ENCODE results near the gene ZSWIM9. TPM values are rescaled to one million over a fixed set of nuclear protein-coding genes. Genes with fewer than 3 reads are reported as not detected.

ZSWIM9 gene
- total RNA-seq, result 9.0 and 10.8 TPM in 2 replicates

DNA sequence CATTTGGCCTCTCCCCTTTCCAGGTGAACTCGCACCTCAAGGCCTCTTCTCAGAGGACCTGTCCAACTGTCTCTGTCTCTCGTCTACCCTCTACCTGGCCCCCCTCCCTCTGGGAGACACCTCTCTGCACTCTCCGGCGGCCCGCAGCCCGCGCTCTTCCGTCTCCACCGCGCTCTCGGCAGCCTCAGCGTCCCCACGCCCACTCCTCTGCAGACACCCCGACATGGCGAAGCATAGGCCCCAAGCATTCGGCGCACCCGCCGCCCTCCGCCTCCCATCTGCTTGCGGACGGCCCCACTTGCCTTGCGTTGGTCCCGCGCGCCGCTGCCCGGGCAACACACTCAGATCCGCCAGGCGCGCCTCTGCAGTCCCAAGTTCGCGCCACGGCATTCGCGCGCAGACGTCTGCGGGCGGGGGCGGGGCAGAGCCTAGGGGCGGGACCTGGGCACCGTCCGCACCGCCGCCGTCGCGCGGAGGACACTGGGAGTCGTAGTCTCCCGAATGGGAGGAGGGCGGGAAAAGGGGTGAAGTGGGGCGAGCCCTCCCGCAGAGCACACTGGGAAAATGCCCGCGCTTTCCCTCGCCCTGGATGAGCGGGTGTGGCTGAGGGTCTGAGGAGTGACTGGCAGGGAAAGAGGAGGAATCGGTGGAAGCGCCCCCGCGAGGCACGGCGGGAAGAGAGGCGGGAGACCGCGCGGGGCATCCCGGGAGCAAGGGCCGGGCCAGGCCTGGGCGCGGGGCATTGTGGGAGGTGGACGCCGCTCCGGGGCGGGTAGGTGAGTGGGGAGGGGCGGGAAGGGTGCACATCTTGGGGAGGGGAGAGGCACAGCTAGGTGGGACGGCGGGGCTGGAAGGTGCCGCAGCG is at the start of gene ZSWIM9, which contains the start of gene LIG1:
Gene ZSWIM9 (plus strand): TSS at position 742 of the 865 bp plus-strand sequence. CDS start 1,123 bp downstream, outside the sequence.
Gene LIG1 (minus strand): TSS at position 406 of the 865 bp plus-strand sequence. CDS start 4,778 bp downstream, outside the sequence.
- intact Hi-C loops (cut with micrococcal nuclease), result loop anchor here (1.0 to 5.0 kb wide), 5 partner anchors 34 to 913 kb away; partner anchors contain the start of genes CCDC9 and GRWD1

GRCh38 chr19:48121066-48121465 is 49.4 kb upstream of the ZSWIM9 start:
- intact Hi-C loops (cut with micrococcal nuclease), result no loop called here

DNA sequence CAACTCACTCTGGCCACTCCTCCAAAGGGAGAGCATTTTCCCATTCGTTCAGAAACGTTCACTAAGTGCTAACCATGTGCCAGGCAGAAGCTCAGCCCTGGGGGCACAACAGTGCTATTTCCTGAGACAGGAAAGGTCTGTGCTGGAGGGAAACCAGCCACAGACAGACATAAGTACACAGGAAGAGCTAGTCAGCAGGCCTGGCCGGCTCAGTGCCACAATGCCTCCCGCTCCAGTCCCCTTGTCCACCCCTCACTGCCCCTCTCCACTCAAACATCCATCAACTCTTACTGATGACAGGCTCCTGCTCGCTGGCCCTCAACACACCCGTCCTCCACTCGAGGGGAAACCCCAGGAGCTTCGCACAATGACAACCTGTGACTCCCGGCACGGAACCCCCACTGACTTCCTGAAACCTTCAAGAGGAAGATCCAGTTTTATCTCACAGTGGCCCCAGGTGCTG is 48.5 kb upstream of the ZSWIM9 start:
- intact Hi-C loops (cut with micrococcal nuclease), result no loop called here

- intact Hi-C loops (cut with micrococcal nuclease), result no loop called here
Observed at GRCh38 chr19:48122421-48122820, 48.1 kb upstream of the ZSWIM9 start.

- intact Hi-C loops (cut with micrococcal nuclease), result no loop called here
Observed at GRCh38 chr19:48123907-48124651, 46.4 kb upstream of the ZSWIM9 start.

GRCh38 chr19:48127561-48127960 is 42.9 kb upstream of the ZSWIM9 start:
- intact Hi-C loops (cut with micrococcal nuclease), result no loop called here

- intact Hi-C loops (cut with micrococcal nuclease), result no loop called here
Observed at GRCh38 chr19:48133094-48133493, 37.4 kb upstream of the ZSWIM9 start.

DNA sequence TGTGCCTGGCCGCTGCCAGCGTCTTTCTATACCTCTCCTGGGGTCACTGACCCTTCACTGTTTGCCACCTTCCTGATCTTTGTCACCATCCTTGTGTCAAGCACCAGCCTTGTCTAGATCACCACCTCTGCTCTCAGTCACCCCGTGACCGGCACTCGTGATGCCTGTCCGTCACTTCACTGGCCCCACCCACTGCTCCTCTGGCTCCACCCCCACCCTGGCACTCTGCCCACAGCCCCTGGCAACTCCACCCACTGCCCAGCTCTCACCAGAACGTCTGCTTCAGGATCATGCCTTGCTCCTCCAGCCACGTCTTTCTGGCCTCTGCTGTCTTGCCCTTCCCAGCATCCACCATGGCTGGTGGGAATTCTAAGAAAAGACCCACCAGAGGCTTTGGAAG is 35.1 kb upstream of the ZSWIM9 start:
- intact Hi-C loops (cut with micrococcal nuclease), result no loop called here

DNA sequence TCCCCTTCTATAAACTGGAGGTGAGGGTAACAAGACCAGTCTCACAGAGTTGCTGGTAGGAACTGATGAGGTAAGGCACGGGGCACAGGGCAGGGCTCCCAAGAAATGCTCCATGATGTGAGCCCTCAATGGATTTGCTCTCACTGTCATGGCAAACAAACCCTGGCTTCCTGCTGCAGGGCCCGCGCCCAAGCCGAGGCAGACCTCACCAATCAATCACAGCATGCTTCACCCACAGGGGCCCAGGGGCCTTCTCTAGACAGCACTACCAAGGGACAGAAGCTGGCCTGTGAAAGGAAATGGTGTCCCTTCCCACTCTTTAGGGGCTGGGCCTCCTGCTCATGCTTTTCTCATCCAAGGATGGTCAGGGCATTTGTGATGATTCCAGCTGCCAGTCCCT is 33.9 kb upstream of the ZSWIM9 start:
- intact Hi-C loops (cut with micrococcal nuclease), result no loop called here

DNA sequence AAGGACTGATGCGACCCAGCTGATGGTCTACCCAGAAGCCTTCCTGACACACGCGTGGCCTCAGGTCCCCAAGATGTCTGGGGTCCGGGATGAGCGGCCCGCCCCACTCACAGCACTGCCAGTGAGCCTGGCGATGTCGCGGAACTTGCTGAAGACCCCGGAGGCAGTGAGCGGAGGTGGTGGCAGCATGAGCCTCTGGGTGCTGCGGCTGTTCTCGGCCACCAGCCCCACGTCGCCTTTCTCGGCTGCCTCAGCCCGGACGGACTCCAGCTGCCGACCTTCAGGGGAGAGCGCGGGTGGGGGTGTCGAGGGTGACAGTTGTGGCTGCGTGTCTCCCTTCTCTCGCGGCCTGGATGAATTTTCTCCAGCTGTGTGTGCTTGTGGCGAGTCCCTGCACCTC is 33.1 kb upstream of the ZSWIM9 start:
- intact Hi-C loops (cut with micrococcal nuclease), result no loop called here

DNA sequence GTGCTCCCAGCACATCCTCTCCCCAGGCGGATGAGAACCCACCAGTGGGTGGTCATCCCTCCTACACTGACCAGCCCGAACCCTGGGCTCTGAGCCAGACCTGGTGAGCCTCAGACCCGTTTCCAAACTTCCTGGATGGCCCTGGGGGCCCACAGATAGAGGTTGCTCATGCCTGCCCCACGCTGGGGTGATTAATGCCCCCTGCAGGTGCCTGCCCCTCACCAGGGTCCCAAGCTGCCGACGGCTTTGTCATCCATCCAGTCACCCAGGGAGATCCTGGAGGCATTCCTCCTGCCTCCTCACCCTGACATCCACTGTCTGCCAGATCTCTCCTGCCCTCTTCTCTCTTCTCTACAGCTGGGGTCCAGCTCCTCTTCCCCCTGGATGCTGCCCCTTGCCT is 31.4 kb upstream of the ZSWIM9 start:
- intact Hi-C loops (cut with micrococcal nuclease), result no loop called here

GRCh38 chr19:48147597-48148175 is 22.8 kb upstream of the ZSWIM9 start:
- intact Hi-C loops (cut with micrococcal nuclease), result no loop called here

DNA sequence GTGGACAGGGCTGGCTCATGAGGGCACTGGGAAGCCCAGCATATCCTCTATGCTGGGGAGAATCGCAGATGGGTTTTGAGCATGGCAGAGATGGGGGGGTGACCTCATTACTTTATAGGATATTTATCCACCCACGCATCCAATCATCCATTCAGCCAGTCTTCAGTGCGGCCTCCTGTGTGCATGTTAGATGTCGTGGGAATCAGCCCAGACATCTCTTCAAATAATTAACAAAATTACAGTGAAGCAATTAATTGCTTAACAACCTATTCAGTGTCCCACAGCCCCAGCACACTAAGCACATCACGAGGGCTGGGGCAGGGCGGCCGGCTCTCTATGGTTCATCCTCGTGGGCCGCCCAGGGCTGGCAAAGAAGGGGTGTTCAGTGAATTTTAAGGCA is 21.9 kb upstream of the ZSWIM9 start:
- intact Hi-C loops (cut with micrococcal nuclease), result no loop called here

DNA sequence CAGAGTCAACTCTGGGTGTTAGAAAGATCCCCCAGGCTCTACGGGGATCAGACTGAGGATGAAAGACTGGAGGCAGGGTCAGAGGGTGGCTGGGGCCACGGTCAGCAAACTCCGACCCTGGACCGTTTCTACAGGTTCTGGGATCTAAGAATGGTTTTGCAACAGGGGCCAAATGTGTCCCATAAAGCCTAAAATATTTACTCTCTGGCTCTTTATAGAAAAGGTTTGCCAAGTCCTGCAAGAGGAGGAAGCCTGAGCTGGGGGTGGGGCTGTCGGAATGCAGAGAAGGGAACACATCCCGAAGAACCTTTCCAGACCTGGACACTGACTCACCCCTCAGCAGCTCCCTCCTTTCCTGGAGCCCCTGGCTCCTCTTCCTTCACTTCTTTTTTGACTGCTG is 21.1 kb upstream of the ZSWIM9 start:
- intact Hi-C loops (cut with micrococcal nuclease), result no loop called here

- intact Hi-C loops (cut with micrococcal nuclease), result loop anchor here (1.0 kb wide), 1 partner anchor 45 kb away; no protein-coding TSS in a partner anchor
Observed at GRCh38 chr19:48152551-48152950, 17.9 kb upstream of the ZSWIM9 start.

DNA sequence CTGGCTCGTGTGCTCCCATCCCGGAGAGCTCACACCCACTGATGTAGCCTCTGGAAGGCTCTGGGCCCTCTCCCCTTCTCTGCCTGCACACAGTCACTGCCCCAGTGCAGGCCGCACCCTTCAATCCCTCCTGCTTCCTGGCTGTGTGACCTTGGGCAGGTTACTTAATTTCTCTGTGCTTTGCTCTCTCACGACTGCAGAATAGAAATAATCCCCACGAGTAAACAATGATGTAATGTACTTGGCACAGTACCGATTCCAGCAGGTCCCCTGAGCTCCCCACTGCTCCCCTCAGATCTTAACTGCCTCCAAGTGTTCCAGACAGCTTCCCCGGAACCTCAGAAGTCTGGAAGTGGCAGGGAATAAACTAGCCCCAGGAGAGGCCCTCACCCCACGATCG is 16.5 kb upstream of the ZSWIM9 start:
- intact Hi-C loops (cut with micrococcal nuclease), result no loop called here

- intact Hi-C loops (cut with micrococcal nuclease), result no loop called here
Observed at GRCh38 chr19:48158210-48158790, 12.2 kb upstream of the ZSWIM9 start.

GRCh38 chr19:48168689-48169088 is 1.8 kb upstream of the ZSWIM9 start:
- intact Hi-C loops (cut with micrococcal nuclease), result loop anchor here (1.0 to 5.0 kb wide), 2 partner anchors 277 to 911 kb away; partner anchors contain the start of genes CCDC9 and GRWD1

DNA sequence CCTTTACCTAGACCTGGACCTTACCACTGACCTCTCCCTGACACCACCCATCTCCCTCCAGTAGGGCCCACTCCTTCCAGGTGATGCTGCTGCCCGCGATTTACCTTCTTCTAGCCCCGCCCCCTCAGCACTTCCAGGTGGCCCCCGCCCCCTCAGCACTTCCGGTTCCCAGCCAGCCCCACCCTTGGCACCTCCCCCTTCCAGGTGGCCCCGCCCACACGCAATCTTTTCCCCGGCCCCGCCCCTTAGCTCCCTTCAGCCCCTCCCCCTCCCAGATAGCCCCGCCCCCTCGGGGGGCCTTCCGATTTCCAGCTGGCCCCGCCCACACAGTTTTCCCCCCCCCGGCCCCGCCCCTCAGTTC is 922 bp upstream of the ZSWIM9 start:
- intact Hi-C loops (cut with micrococcal nuclease), result loop anchor here (1.0 to 5.0 kb wide), 2 partner anchors 276 to 912 kb away; partner anchors contain the start of genes CCDC9 and GRWD1

DNA sequence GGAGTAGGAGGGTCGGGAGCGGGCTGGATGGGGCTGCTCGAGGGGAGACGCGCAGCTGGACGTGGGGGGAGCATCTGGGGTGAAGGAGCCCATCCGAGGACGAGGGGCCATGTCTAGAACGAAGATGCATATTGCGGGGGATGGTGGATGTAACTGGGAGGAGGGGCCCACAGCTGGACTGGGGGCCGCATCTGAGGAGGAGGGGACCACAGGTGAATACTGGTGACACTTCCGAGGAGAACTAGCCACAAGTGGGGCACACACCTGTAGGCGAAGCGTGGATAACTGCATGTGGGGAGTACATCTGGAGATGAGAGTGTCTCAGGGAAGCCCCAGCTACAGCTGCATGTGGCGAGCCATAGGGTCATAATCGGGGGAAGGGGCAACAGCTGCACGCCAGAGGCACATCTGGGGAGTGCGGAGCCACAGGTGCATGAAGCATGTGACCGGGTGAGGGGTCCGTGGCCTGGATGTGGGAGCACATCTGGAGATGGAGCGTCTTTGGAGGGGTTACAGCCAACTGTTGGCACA is 402 bp downstream of the ZSWIM9 start:
- intact Hi-C loops (cut with micrococcal nuclease), result loop anchor here (1.0 kb wide), 3 partner anchors 33 to 159 kb away; no protein-coding TSS in a partner anchor

DNA sequence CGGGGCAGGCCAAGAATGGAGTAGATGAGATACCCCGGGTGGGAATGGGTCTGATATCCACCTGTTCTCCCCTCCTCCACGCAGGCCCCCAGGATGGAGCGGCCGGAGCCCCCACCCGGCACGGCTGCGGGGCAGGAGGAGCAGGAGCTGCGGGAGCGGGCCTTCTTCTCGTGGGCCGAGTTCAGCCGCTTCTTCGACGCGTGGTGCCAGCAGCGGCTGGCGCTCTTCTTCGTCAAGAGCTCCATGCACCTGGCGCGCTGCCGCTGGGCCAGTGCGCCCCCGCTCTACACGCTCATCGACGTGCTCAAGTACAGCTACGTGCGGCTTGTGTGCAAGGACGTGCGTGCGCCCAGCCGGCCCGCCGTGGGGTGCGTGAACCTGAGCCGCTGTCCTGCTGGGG is 1.2 kb downstream of the ZSWIM9 start:
- intact Hi-C loops (cut with micrococcal nuclease), result no loop called here

All from T-helper 2 cell treated with Interferon-gamma antibody and Interleukin-4, amounts not matched to agents 100 ng/mL and 5 ng/mL, for 36 hours (primary cell).